SJSA1 (cell line): ENCODE measurements around the gene FADD. TPM values are rescaled to one million over a fixed set of nuclear protein-coding genes. Genes with fewer than 3 reads are reported as not detected.

Experiments used
- DNase-seq, 2 experiments: peaks; one replicate each; pipeline ENCODE4 v3.0.0-alpha.2; 2015 to 2020; ENCODE audit warnings: low spot score in 2 of 2, low read depth in 1 of 2
- H3K27ac ChIP-seq: fragments of 250-450 bp; sonication (Bioruptor Pico); 2 replicates; pipeline ENCODE4 v1.5.1; 2020; ENCODE audit warnings: mild to moderate bottlenecking, moderate library complexity
- H3K27me3 ChIP-seq: fragments of 250-450 bp; sonication (Bioruptor Pico); replicated peaks from 2 replicates; pipeline ENCODE4 v1.5.1; 2020; ENCODE audit warnings: mild to moderate bottlenecking, moderate library complexity
- H3K36me3 ChIP-seq: fragments of 250-450 bp; sonication (Bioruptor Pico); 2 replicates; pipeline ENCODE4 v1.5.1; 2020; ENCODE audit warnings: mild to moderate bottlenecking
- H3K4me1 ChIP-seq: fragments of 250-450 bp; sonication (Bioruptor Pico); replicated peaks from 2 replicates; pipeline ENCODE4 v1.6.1; 2021; ENCODE audit warnings: mild to moderate bottlenecking
- H3K4me3 ChIP-seq: fragments of 250-450 bp; sonication (Bioruptor Pico); 2 replicates; pipeline ENCODE4 v1.5.1; 2020; ENCODE audit warnings: mild to moderate bottlenecking
- H3K9me3 ChIP-seq: fragments of 250-450 bp; sonication (Bioruptor Pico); replicated peaks from 2 replicates; pipeline ENCODE4 v1.5.1; 2020; ENCODE audit warnings: mild to moderate bottlenecking
- total RNA-seq: library from RNA; depleted of rRNA; stranded (reverse); fragments of >200 nt; shearing (Covaris generic); gene quantifications from 2 replicates; pipeline ENCODE4 v1.2.3, GENCODE V29; 2014

FADD gene
- total RNA-seq, 1 experiment from 2014 or later = 147 TPM

- Histone ChIP-seq H3K27me3 (peaks cover 6% of the 10 kb centered on the region; the same call in 1 of the 2 replicates), H3K4me3 (no peak overlapping the region), H3K36me3 (no peaks in the 10 kb centered on the region), H3K4me1 (no peaks in the 10 kb centered on the region), H3K9me3 (no peaks in the 10 kb centered on the region), H3K27ac (no peak overlapping the region)
- peak in 1 of 2 experiments; percentile 83 for DNase-seq
Measured at GRCh38 chr11:70220920-70221319, 17.8 kb downstream of the FADD start.

DNA sequence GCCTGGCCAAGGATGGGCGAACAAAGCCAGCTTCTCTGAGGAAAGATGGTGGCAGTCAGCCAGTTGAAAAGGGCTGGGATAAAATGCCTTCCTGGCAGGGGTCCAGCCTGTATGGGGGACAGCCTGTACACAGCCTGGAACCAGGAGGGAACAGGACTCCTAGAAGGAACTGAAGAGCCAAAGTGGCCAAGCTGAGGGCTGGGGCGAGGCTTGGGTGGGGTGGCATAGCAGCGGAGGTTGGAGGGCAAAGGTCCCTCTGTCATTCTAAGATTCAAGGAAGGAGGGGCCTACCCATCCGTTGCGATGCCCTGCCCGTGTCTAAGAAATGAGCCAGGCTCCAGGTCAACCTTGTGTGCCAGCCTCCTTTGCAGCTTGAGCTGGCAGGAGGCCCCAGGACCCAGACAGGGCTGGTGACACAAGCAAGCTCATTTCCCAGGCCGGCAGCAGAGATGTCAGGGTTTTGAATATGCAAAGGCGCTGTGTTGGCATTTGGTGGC lies 22.6 kb downstream of the FADD start:
- H3K27ac ChIP-seq = no peak overlapping the region
- H3K4me3 ChIP-seq = no peak overlapping the region
- peaks cover 6% of the 10 kb centered on the region; the same call in 1 of the 2 replicates for H3K27me3 ChIP-seq
- no peaks in the 10 kb centered on the region for H3K36me3 ChIP-seq
- no peaks in the 10 kb centered on the region for H3K9me3 ChIP-seq
- no peak for DNase-seq
- peaks cover 8% of the 10 kb centered on the region for H3K4me1 ChIP-seq

GRCh38 chr11:70226183-70226582 lies 23.1 kb downstream of the FADD start:
- DNase-seq = no peak
- Histone ChIP-seq H3K4me1 (peaks cover 11% of the 10 kb centered on the region), H3K27ac (no peak overlapping the region), H3K27me3 (peaks cover 6% of the 10 kb centered on the region; the same call in 1 of the 2 replicates), H3K4me3 (no peak overlapping the region), H3K36me3 (no peaks in the 10 kb centered on the region), H3K9me3 (no peaks in the 10 kb centered on the region)

DNA sequence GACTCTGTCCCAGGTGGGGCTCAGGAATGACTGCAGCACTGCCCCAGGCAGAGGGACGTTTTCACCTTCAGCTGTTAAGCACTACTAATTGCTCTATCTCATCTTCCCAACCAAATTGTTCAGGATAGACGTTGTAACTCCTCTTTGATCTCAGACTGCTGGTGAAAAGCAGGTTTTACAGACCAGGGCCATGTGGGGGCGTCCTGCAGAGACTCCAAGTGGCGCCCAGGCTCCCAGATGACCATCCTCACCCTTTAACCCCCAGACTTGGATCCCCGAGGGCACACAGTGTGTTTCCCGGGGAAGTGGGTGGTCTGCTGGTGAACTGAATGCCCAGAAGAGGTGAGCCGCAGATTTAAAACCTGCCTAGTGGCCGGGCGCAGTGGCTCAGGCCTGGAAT lies 23.9 kb downstream of the FADD start:
- no peaks in the 10 kb centered on the region for H3K9me3 ChIP-seq
- peaks cover 11% of the 10 kb centered on the region for H3K4me1 ChIP-seq
- DNase-seq = no peak
- no peak overlapping the region for H3K4me3 ChIP-seq
- no peaks in the 10 kb centered on the region for H3K36me3 ChIP-seq
- H3K27ac ChIP-seq = no peak overlapping the region
- H3K27me3 ChIP-seq = peaks cover 6% of the 10 kb centered on the region; the same call in 1 of the 2 replicates

- DNase-seq = no peak
- peaks cover 33% of the 10 kb centered on the region for H3K4me1 ChIP-seq
- no peaks in the 10 kb centered on the region for H3K9me3 ChIP-seq
Measured at GRCh38 chr11:70229737-70230136, 26.6 kb downstream of the FADD start.

DNA sequence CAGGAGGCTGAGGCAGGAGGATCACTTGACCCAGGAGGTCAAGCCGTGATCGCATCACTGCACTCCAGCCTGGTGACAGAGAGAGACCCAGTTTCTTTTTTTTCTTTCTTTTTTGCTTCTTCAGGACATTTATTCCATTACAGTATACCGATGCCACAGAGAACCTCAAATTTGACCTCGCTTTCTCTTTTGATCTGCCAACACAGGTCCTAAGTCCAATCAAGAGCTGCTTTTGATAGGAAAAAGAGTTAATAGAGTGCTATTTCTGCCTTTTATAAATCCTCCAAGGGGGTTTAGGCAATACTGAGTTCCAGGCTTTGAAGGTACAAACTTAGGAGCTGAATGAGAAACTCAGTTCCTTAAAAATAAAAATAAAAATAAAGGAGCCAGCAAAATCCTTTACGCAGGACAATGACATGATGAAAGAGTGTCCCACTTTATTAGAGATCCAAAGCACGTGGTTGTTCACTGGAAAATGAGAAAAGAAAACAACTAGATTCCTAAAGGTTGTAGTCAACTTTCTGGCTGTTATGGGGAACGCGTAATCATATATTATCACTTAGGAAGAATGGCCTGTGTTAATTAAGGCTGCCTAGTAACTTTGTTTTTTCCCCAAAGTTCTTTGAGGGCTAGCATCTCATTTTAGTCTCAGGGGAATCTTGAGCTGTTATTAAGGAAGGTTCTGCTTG lies 27.2 kb downstream of the FADD start:
- Histone ChIP-seq H3K9me3 (no peaks in the 10 kb centered on the region), H3K4me3 (no peak overlapping the region), H3K27ac (no peak overlapping the region), H3K27me3 (no peaks in the 10 kb centered on the region), H3K4me1 (peaks cover 39% of the 10 kb centered on the region), H3K36me3 (no peaks in the 10 kb centered on the region)
- DNase-seq = peak in 1 of 2 experiments; percentile 37

More at GRCh38 chr11:70229737-70230136, 26.6 kb downstream of the FADD start:
- Histone ChIP-seq H3K4me3 (no peak overlapping the region), H3K27me3 (no peaks in the 10 kb centered on the region; the same call in 1 of the 2 replicates), H3K27ac (no peak overlapping the region), H3K36me3 (no peaks in the 10 kb centered on the region)

DNA sequence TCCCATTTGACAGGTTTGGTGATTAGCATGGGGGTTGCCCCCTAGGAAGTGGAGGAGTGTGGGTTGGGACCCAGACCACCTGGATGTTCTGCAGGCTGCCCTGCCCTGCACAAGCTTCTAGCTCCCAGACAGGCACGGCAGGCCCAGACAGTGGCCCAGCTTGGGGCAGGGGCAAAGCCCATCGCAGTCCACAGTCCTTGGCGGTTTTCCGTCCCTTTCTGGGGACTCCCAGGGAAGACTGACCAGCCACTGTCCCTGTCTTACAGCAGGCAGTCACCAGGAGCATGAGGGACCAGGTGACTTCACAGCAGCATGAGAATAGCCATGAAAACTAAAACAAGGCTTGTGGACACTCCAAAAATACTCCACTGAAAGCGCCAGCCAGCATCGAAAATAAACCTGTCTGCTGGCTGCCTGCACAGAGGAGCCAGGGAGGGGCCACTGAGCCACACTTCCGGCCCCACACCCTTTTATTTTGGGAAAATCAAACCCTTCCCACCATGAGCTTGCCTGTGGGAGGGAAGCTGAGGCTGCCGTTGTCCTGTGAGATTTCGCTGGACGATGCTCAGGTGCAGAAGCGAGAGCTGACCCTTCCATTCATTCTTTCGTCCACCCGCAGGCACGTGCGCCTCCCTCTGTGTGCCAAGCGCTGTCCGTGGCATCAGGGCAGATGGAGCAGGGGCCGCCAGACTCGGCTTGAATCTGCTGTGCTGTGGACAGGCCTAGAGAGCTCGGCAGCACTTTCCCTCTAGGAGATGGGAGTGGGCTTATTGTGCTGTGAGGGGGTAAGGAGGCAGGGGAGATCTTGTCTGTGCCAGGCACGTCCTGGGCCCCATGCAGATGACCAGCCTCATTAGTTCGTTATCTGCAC lies 28.0 kb downstream of the FADD start:
- DNase-seq = no peak
- H3K27me3 ChIP-seq = no peaks in the 10 kb centered on the region
- peaks cover 45% of the 10 kb centered on the region for H3K4me1 ChIP-seq
- H3K36me3 ChIP-seq = no peaks in the 10 kb centered on the region
- H3K27ac ChIP-seq = no peak overlapping the region
- H3K9me3 ChIP-seq = no peaks in the 10 kb centered on the region
- H3K4me3 ChIP-seq = no peak overlapping the region

- Histone ChIP-seq H3K4me3 (no peak overlapping the region), H3K27ac (peak overlapping the region; percentile 39), H3K36me3 (no peaks in the 10 kb centered on the region), H3K9me3 (no peaks in the 10 kb centered on the region), H3K4me1 (peaks cover 45% of the 10 kb centered on the region), H3K27me3 (no peaks in the 10 kb centered on the region)
- DNase-seq = no peak
Measured at GRCh38 chr11:70233034-70233433, 29.9 kb downstream of the FADD start.

GRCh38 chr11:70233511-70233934 lies 30.4 kb downstream of the FADD start:
- Histone ChIP-seq H3K27ac (peak overlapping the region; percentile 39; the same call in 1 of the 2 replicates), H3K4me3 (no peak overlapping the region), H3K27me3 (no peaks in the 10 kb centered on the region), H3K4me1 (peaks cover 45% of the 10 kb centered on the region), H3K36me3 (no peaks in the 10 kb centered on the region), H3K9me3 (no peaks in the 10 kb centered on the region)
- DNase-seq = peak; percentile 93 to 97

GRCh38 chr11:70233962-70234361 lies 30.9 kb downstream of the FADD start:
- H3K36me3 ChIP-seq = no peaks in the 10 kb centered on the region
- H3K9me3 ChIP-seq = no peaks in the 10 kb centered on the region
- peak overlapping the region; percentile 2; the same call in 1 of the 2 replicates for H3K27ac ChIP-seq
- H3K4me3 ChIP-seq = no peak overlapping the region
- peaks cover 45% of the 10 kb centered on the region for H3K4me1 ChIP-seq
- DNase-seq = no peak
- H3K27me3 ChIP-seq = no peaks in the 10 kb centered on the region

DNA sequence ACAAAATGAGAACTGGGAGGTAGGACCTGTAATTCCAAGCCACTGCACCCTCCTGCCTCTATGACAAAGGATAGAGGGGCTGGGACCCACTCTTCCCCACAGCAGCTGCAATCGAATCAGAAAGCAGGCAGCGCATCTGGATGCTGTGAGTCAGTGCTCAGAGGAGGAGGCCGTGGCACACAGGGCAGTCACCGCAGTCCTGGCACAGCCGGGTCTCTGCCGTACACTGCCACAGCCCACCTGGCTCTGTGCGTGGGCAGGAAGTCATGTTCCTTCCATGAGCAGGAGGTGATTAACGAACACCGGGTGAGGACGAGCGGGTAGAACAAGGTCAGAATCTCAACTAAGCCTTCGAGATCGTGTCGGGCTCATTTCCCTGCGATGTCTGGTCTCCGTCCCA lies 37.2 kb downstream of the FADD start:
- no peak for DNase-seq
- Histone ChIP-seq H3K27ac (no peak overlapping the region), H3K27me3 (no peaks in the 10 kb centered on the region), H3K9me3 (peaks cover 3% of the 10 kb centered on the region), H3K4me3 (no peak overlapping the region), H3K4me1 (peaks cover 31% of the 10 kb centered on the region), H3K36me3 (no peaks in the 10 kb centered on the region)

GRCh38 chr11:70241709-70242108 lies 38.6 kb downstream of the FADD start:
- Histone ChIP-seq H3K27ac (no peak overlapping the region), H3K36me3 (no peaks in the 10 kb centered on the region), H3K9me3 (peaks cover 3% of the 10 kb centered on the region), H3K4me1 (peaks cover 37% of the 10 kb centered on the region), H3K4me3 (no peak overlapping the region), H3K27me3 (no peaks in the 10 kb centered on the region)
- no peak for DNase-seq

GRCh38 chr11:70242885-70243284 lies 39.8 kb downstream of the FADD start:
- no peak overlapping the region for H3K4me3 ChIP-seq
- peaks cover 45% of the 10 kb centered on the region for H3K4me1 ChIP-seq
- DNase-seq = no peak
- no peaks in the 10 kb centered on the region for H3K27me3 ChIP-seq
- no peak overlapping the region for H3K27ac ChIP-seq
- peaks cover 3% of the 10 kb centered on the region for H3K9me3 ChIP-seq
- H3K36me3 ChIP-seq = no peaks in the 10 kb centered on the region
